ENCODE measurements around the gene GRIA4. TPM values are rescaled to one million over a fixed set of nuclear protein-coding genes. Genes with fewer than 3 reads are reported as not detected.

The GRIA4 gene
- total and polyA plus RNA-seq, 12 donors: not detected

- H3K27ac ChIP-seq: no peak overlapping the region
- H3K36me3 ChIP-seq: no peaks in the 10 kb centered on the region
- no peaks in the 10 kb centered on the region for H3K4me1 ChIP-seq
- no peak overlapping the region for H3K4me3 ChIP-seq
- no peak for DNase-seq
- ATAC-seq: no peak
- H3K27me3 ChIP-seq: no peaks in the 10 kb centered on the region
- H3K9me3 ChIP-seq: no peaks in the 10 kb centered on the region
- no peak for TF ChIP-seq CTCF (IDR thresholded peaks at IDR 0.05)
- 86 to 93% methylated on average over 2 of the region's 2 CpGs for WGBS, 2 donors
- intact Hi-C loops (cut with DNase I): no loop called here
These were observed 30.8 kb upstream of the GRIA4 start for GRCh38 chr11:105579111-105579510.

- 72 to 75% methylated on average over 4 of the region's 4 CpGs for WGBS, 2 donors
- no peak for TF ChIP-seq CTCF (IDR thresholded peaks at IDR 0.05)
- Histone ChIP-seq H3K9me3 (peaks cover 0 to 5% (median 0%) of the 10 kb centered on the region in 11 donors), H3K4me1 (no peaks in the 10 kb centered on the region), H3K27ac (no peak overlapping the region), H3K36me3 (no peaks in the 10 kb centered on the region), H3K27me3 (no peaks in the 10 kb centered on the region), H3K4me3 (no peak overlapping the region)
- ATAC-seq (no peak), DNase-seq (no peak)
- intact Hi-C loops (cut with DNase I): no loop called here
These were observed 27.4 kb upstream of the GRIA4 start for GRCh38 chr11:105582497-105582896.

- DNase-seq: no peak
- no peak overlapping the region for H3K4me3 ChIP-seq
- TF ChIP-seq CTCF (IDR thresholded peaks at IDR 0.05): no peak
- no peaks in the 10 kb centered on the region for H3K36me3 ChIP-seq
- H3K27ac ChIP-seq: no peak overlapping the region
- H3K4me1 ChIP-seq: no peaks in the 10 kb centered on the region
- no peaks in the 10 kb centered on the region for H3K27me3 ChIP-seq
- intact Hi-C loops (cut with DNase I): no loop called here
- ATAC-seq: no peak
- H3K9me3 ChIP-seq: peaks cover 0 to 5% (median 0%) of the 10 kb centered on the region in 11 donors
- 71 to 78% methylated on average over 2 of the region's 2 CpGs for WGBS, 2 donors
These were observed 21.9 kb upstream of the GRIA4 start for GRCh38 chr11:105588001-105588400.

GRCh38 chr11:105589346-105589745 lies 20.5 kb upstream of the GRIA4 start:
- no peak overlapping the region for H3K27ac ChIP-seq
- DNase-seq: no peak
- H3K9me3 ChIP-seq: peaks cover 0 to 5% (median 0%) of the 10 kb centered on the region in 11 donors
- ATAC-seq: no peak
- H3K36me3 ChIP-seq: no peaks in the 10 kb centered on the region
- no peak for TF ChIP-seq CTCF (IDR thresholded peaks at IDR 0.05)
- H3K4me1 ChIP-seq: no peaks in the 10 kb centered on the region
- H3K4me3 ChIP-seq: no peak overlapping the region
- intact Hi-C loops (cut with DNase I): no loop called here
- 87 to 92% methylated on average over 4 of the region's 4 CpGs for WGBS, 2 donors
- no peaks in the 10 kb centered on the region for H3K27me3 ChIP-seq
